ENCODE measurements around the gene ZNF579. TPM values are rescaled to one million over a fixed set of nuclear protein-coding genes. Genes with fewer than 3 reads are reported as not detected.

ZNF579 gene
- total and polyA plus RNA-seq, 8 donors: 10.7 to 14.7 (median 12.9) TPM

DNA sequence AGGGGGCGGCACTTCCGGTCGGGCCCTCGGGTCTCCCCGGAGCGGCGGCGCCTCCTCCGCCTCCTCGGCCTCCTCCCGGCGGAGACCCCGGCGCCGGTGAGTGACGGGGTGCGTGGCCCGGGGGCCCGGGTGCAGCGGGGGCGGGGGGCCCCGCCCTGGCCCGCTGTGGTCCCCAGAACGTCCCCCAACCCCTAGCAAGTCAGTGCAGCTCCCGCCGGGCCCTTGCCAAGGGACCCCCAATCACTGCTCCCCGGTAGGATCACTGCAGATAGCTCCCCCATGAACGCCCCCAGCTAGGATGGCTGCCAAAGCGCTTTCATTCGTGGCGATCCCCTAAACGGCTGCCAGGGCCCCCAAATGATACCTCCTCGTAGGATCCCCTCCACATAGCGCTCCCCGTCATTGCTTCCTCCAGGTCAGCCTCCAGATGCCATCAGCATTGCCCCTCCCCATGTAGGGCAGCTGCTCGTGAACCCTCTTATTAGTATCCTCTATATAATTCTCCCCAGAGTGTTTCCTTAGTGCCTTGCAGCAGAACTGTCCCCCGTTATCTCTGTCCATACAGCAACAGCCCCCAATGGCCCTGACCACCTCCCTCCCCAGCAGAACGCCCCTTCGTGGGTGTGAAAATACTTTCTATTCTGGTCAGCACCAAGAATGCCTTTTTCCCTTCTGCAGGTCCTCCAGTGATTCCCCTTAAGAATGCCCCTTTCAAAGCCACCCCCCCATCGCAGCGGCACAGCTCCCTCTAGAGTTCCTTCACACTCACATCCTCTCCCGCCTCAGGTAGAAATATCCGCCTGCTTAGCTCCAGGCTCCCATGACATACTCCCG, 25.2 kb upstream of the ZNF579 start, which contains the start of gene ZNF865:
ZNF865 (plus strand) TSS at position 11 of the 834 bp plus-strand sequence. CDS start 7,972 bp downstream, outside the sequence.
- ATAC-seq (peak; percentile 61), DNase-seq (peak in 3 of 4 donors; percentile 78 to 83 (median 83))
- Histone ChIP-seq H3K4me3 (peak within 1 kb of the TSS; percentile 65 to 74), H3K36me3 (peaks cover 0 to 35% of the 10 kb centered on the region in 2 donors), H3K27ac (peak within 1 kb of the TSS; percentile 91 to 95), H3K9me3 (no peaks in the 10 kb centered on the region), H3K4me1 (peaks cover 7 to 74% of the 10 kb centered on the region in 2 donors), H3K27me3 (no peaks in the 10 kb centered on the region)
- intact Hi-C loops (cut with DNase I): loop anchor here in 1 of 2 donors (10.0 kb wide), 1 partner anchor 91 kb away; no protein-coding TSS in a partner anchor
- TF ChIP-seq, protein P1, sequence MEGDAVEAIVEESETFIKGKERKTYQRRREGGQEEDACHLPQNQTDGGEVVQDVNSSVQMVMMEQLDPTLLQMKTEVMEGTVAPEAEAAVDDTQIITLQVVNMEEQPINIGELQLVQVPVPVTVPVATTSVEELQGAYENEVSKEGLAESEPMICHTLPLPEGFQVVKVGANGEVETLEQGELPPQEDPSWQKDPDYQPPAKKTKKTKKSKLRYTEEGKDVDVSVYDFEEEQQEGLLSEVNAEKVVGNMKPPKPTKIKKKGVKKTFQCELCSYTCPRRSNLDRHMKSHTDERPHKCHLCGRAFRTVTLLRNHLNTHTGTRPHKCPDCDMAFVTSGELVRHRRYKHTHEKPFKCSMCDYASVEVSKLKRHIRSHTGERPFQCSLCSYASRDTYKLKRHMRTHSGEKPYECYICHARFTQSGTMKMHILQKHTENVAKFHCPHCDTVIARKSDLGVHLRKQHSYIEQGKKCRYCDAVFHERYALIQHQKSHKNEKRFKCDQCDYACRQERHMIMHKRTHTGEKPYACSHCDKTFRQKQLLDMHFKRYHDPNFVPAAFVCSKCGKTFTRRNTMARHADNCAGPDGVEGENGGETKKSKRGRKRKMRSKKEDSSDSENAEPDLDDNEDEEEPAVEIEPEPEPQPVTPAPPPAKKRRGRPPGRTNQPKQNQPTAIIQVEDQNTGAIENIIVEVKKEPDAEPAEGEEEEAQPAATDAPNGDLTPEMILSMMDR (IDR thresholded peaks at IDR 0.05): peak; percentile 48 to 51

- Histone ChIP-seq H3K4me3 (peak overlapping the region; percentile 65 to 74), H3K27ac (peak overlapping the region; percentile 91 to 95), H3K4me1 (peaks cover 7 to 77% of the 10 kb centered on the region in 2 donors), H3K9me3 (no peaks in the 10 kb centered on the region), H3K27me3 (no peaks in the 10 kb centered on the region), H3K36me3 (peaks cover 0 to 28% of the 10 kb centered on the region in 2 donors)
- TF ChIP-seq, protein P1 (IDR thresholded peaks at IDR 0.05): no peak
- DNase-seq: peak; percentile 95 to 98 (median 98)
- ATAC-seq: peak; percentile 83
- intact Hi-C loops (cut with DNase I): loop anchor here in 1 of 2 donors (10.0 kb wide), 1 partner anchor 90 kb away; no protein-coding TSS in a partner anchor
Observed at GRCh38 chr19:55605207-55605636, 24.6 kb upstream of the ZNF579 start.

DNA sequence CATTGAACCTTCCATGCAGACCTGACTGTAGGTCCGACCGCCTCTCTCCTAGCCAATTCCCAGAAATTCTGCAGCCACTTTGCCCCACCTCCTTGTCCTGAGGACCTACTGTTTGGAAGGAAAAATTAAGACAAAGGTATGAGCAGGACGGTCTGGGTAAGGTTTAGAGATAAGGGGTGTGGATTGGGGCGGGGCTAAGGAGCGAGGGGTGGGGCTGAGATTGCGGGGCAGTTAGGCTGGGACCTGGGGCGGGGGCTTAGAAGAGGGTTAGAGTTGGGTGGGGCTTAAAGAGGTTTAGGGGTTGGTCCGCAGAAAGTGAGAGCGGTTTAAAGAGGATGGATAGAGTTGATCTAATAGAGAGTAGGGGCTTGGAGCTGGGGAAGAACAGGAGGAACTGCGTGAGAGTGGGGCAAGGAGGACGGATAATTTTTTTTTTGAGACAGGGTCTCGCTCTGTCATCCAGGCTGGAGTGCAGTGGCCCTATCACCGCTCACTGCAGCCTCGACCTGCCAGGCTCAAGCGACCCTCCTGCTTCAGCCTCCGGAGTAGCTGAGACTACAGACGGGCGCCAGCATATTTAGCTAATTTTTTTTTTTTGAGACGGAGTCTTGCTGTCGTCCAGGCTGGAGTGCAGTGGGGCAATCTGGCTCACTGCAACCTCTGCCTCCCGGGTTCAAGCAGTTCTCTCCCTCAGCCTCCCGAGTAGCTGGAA, 23.1 kb upstream of the ZNF579 start:
- Histone ChIP-seq H3K27ac (peak overlapping the region; percentile 91 to 95), H3K4me3 (peak overlapping the region in 1 of 2 donors; percentile 74), H3K36me3 (peaks cover 0 to 14% of the 10 kb centered on the region in 2 donors), H3K27me3 (no peaks in the 10 kb centered on the region), H3K9me3 (no peaks in the 10 kb centered on the region), H3K4me1 (peaks cover 7 to 68% of the 10 kb centered on the region in 2 donors)
- TF ChIP-seq, protein P1 (IDR thresholded peaks at IDR 0.05): no peak
- no peak for ATAC-seq
- intact Hi-C loops (cut with DNase I): loop anchor here in 1 of 2 donors (10.0 kb wide), 1 partner anchor 89 kb away; no protein-coding TSS in a partner anchor
- no peak for DNase-seq

DNA sequence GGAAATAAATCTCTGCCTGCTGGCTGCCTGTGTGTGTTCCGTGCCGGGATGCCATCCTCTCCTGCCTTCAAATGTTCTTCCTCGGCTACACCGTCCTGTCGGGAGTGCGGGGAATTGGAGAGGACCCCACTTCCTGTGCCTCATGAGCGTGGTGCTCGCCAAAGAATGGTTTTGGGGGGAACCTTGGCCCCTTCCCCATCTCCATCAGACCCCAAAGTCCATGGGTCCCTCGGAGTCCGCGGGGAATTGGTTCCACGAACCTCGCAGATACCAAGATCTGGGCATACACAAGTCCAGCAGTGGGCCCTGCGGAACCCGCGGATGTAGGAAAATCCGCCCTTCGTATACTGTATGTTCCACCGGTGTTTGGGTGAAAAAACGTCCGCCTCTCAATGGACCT, 22.5 kb upstream of the ZNF579 start:
- DNase-seq (peak in 1 of 4 donors; percentile 62), ATAC-seq (no peak)
- H3K9me3 ChIP-seq: no peaks in the 10 kb centered on the region
- TF ChIP-seq, protein P1 (IDR thresholded peaks at IDR 0.05): no peak
- peaks cover 7 to 62% of the 10 kb centered on the region in 2 donors for H3K4me1 ChIP-seq
- no peaks in the 10 kb centered on the region for H3K27me3 ChIP-seq
- H3K27ac ChIP-seq: no peak overlapping the region
- intact Hi-C loops (cut with DNase I): loop anchor here in 1 of 2 donors (10.0 kb wide), 1 partner anchor 88 kb away; no protein-coding TSS in a partner anchor
- no peak overlapping the region for H3K4me3 ChIP-seq
- peaks cover 0 to 13% of the 10 kb centered on the region in 2 donors for H3K36me3 ChIP-seq
